Amniotic stem cell (primary cell): Measurements from ENCODE around the gene GIMAP7.
"Not testable (repeated sequence)": the region's sequence is repeated elsewhere in the genome, so short reads cannot be mapped to it uniquely, and the experiment has no call there.

ENCODE experiments used
- DNase-seq: peaks from one replicate; lab custom pipeline; 2025; lab: John Stamatoyannopoulos, UW

The GIMAP7 gene

GRCh38 chr7:150514748-150515222, at the start of gene GIMAP7:
Gene GIMAP7 (plus strand): TSS chr7:150514872. CDS start chr7:150519975, 5,103 bp downstream.
- no peak for DNase-seq

- DNase-seq: no peak
These were observed 49.7 kb upstream of the GIMAP7 start for GRCh38 chr7:150464962-150465361.

GRCh38 chr7:150465414-150465813, 49.3 kb upstream of the GIMAP7 start:
- no peak for DNase-seq

GRCh38 chr7:150466477-150466876, 48.2 kb upstream of the GIMAP7 start:
- DNase-seq: no peak

- no peak for DNase-seq
These were observed 46.4 kb upstream of the GIMAP7 start for GRCh38 chr7:150468241-150468640.

GRCh38 chr7:150471886-150472285, 42.8 kb upstream of the GIMAP7 start:
- no peak for DNase-seq

GRCh38 chr7:150473902-150474301, 40.8 kb upstream of the GIMAP7 start:
- no peak for DNase-seq

- no peak for DNase-seq
These were observed 38.4 kb upstream of the GIMAP7 start for GRCh38 chr7:150476285-150476684.

- DNase-seq: no peak
These were observed 37.6 kb upstream of the GIMAP7 start for GRCh38 chr7:150476819-150477631.

GRCh38 chr7:150479023-150479716, 35.5 kb upstream of the GIMAP7 start:
- no peak for DNase-seq

GRCh38 chr7:150481186-150481920, 33.3 kb upstream of the GIMAP7 start:
- DNase-seq: no peak

- no peak for DNase-seq
These were observed 32.8 kb upstream of the GIMAP7 start for GRCh38 chr7:150481922-150482321.

- DNase-seq: not testable (repeated sequence)
These were observed 31.2 kb upstream of the GIMAP7 start for GRCh38 chr7:150483514-150483913.

- DNase-seq: not testable (repeated sequence)
These were observed 30.6 kb upstream of the GIMAP7 start for GRCh38 chr7:150484071-150484470.

GRCh38 chr7:150487625-150488024, 27.0 kb upstream of the GIMAP7 start:
- no peak for DNase-seq

- no peak for DNase-seq
These were observed 24.9 kb upstream of the GIMAP7 start for GRCh38 chr7:150489782-150490181.

GRCh38 chr7:150493442-150493841, 21.2 kb upstream of the GIMAP7 start:
- DNase-seq: not testable (repeated sequence)

GRCh38 chr7:150502519-150502918, 12.2 kb upstream of the GIMAP7 start:
- no peak for DNase-seq

GRCh38 chr7:150503155-150503554, 11.5 kb upstream of the GIMAP7 start:
- no peak for DNase-seq

- DNase-seq: no peak
These were observed 11.1 kb upstream of the GIMAP7 start for GRCh38 chr7:150503581-150503980.

GRCh38 chr7:150507947-150508602, 6.6 kb upstream of the GIMAP7 start:
- no peak for DNase-seq

GRCh38 chr7:150511048-150511447, 3.6 kb upstream of the GIMAP7 start:
- no peak for DNase-seq
